EL (cell line): ENCODE data around the gene MBD6.
A peak's percentile ranks its signal among the peaks of the same experiment; 100 is the strongest.

Experiments used
- DNase-seq: peaks from one replicate; pipeline ENCODE4 v3.0.0-alpha.2; 2016

The MBD6 gene

DNA sequence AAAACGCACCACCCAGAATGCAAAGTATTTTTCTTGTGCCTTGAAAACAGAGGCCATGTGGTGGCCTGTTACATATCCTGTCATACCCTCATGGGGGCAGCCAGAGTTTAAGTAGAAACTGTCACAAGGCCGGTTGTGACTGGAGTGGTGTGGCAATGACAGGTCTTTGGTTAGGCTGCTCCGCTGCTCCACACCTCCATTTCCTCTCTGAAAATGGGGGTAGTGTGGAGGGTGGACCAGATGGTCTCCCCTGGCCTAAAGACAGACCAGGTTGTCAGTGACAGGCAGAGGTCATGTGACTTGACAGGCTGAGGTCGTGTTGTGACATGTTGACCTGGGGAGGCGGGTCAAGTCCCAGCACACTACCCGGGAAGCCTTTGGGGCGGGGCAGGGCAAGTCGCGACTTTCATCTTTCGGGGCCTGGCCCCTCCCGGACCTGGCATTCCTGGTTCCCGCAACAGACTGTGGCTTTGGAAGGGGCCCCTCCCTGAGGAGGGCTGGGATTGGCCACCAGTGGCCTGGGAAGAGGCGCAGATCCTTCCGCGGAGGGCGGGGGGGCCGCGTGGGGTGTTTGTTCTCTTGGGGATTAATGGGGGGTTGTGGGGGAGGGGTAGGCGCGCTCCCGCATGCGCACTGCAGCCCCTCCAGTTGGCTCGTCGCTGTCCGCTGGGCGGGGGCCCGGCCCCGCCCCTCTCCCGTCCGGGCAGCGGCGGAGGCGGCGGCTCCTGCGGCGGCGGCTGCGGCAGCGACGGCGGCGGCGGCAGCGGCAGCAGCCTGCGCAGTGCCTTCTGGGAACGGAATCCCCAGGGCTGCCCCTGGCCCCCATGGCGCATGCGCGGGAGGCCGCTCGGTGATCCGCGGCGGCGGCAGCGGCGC, at the start of gene MBD6:
MBD6 (plus strand) TSS at position 814 of the 876 bp plus-strand sequence. CDS start 1,480 bp downstream, outside the sequence.
- peak; percentile 96 for DNase-seq

DNA sequence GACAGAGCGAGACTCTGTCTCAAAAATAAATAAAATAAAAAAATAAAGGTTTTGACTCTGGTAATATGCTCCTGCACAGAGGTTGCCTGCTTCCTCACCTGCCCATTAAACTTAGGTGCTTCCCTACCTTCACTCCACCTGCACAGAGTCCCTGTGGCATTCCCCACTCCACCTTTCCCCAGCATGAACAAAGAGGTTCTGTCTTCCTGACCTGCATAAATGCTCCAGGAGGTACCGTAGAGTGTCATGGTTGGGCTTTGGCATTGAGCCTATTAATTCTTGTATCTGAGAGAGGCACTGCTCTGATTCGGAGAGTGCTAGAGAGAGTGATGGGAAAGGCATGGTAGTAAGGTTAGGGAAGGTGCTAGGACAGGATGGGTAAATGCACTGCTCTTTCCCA, 49.2 kb upstream of the MBD6 start:
- no peak for DNase-seq

GRCh38 chr12:57473886-57474285, 48.7 kb upstream of the MBD6 start:
- no peak for DNase-seq

GRCh38 chr12:57474430-57474829, 48.2 kb upstream of the MBD6 start:
- DNase-seq, result no peak

GRCh38 chr12:57474862-57475261, 47.8 kb upstream of the MBD6 start:
- no peak for DNase-seq

GRCh38 chr12:57475271-57476161, 47.1 kb upstream of the MBD6 start:
- DNase-seq, result peak; percentile 39

DNA sequence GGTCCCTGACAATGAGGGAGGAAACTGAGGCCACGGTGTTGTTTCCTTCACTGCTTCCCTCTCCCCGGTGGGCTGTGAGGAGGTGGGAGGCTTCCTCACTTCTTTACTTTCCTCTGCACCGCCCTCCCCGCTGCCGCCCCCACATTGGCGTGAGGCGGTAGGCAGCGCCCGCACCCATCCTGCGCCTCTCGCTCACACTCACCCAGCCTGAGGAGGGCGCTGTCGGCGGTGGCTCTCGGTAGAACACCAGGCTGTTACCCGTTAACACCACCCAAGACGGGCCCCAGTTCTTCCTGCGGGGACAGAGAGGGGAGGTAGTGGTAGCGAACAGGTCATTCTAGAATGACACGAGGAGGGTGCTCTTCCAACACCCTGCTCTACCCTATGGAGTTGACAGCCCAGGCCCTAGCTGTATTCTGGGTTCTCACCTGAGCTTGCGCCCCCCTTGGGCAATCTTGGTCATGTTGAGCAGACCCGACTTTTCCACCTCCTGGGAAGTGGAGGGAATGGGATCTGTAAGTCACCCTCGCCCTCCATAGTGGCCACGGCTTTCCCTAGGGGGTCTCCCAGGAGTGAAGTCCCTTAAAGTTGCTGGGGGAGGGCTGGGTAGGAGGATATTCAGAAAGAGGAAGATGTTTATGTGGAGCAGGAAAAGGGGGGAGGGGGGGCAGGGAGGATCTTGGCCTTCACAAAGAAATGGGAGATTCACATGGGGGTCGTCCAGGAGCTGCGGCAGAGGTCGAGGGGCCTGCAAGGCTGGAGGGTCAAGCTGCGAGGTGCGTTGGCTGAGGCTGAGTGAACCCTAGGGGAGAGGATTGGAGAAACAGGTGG, 46.2 kb upstream of the MBD6 start:
- DNase-seq, result no peak

GRCh38 chr12:57476993-57477709, 45.5 kb upstream of the MBD6 start:
- DNase-seq, result no peak

DNA sequence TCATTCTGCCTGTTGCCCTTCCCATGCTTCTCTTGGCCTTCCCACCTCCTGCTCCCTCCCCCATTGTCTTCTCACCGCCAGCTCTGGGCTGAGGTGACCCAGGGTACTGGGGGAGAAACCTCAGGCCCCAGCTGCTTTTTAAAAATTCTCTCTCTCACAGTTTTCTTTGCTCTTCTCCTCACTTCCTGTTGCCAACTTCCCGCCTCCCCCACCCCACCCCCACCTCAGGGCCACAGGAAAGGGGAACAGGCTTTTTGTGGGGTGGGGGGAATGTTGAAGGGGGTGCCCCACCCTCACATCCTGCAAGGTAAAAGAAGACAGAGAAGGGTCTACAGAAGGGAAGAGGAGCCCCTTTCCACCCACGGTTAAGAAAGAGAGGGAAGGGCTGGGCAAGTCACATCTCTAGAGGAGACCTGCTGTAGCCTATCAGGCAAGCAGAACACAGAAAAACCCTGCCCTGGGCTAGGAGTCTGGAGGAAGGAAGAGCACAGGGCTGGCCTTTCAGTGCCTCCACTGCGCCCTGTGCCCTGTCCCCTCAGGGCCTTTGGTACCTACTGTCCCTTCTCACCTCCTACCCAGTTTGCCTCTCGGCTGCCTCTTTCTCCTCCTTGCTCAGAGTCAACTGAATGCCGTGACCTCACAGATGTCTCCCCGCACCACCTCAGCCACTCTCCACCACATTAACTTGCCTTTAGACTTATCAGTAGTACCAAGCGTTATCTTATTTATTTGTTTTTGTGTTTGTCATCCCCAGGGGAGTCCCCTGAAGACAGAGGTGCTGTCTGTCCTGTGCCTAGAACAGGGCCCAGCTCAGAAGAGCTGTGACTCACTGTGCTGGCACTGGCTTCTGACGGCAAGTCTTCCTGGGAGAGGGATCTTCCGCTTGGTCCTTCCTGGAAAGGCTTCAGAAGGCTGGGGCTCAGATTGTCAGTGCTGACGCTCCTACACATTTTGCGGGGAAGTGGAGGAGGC, 44.6 kb upstream of the MBD6 start:
- DNase-seq, result no peak

DNA sequence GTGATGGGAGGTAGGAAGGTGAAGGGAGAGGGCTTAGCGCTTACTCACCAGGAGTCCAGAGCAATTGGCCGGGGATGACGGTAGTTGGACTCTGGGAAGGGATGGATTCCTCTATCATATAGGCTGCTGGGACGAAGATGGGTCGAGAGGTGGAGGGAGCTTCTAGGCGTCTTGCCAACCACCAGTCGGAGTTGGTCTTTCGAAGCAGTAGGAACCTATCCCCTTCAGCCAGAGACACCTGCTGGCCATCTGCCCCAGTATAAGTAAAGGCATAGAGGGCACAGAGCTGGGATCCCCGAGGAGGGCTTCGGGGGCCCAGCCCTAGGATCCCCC, 43.6 kb upstream of the MBD6 start:
- DNase-seq, result no peak

DNA sequence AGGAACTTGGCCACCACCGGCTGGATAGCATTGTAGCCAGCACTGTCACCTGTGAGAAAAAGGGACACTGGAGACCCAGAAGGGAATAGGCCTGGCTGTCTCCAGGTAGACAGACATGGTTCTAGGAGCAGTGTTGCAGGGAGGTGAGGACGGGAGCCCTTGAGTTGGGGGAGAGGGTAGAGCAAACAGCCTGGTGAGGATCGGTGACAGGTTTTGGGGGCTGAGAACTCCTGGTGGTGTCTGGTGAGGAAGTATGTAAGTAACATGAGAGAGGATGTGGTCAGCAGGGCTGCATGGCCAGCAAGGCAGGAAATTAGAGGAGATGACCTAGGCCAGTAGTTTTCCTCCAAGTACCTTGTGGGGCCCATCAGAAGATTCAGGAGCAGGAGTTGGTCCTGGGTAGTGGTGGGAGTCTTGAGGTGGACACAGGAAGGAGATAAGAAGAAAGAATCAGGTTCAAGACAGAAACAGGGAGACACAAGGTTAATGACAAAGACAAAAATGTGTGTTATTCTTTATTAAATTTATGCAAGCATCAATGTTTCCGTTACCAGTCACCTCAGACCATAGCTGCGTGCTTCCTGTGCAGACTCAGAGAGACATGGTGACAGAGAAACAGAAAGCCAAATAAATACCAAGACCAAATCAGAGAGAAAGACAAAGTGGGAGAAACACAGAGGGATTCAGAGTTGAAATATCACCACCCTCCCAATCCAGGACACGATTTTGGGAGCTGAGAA, 43.1 kb upstream of the MBD6 start, which contains the start of gene ARHGAP9:
ARHGAP9 (minus strand) TSS at position 491 of the 740 bp plus-strand sequence; CDS start at position 31, 460 bp downstream.
- no peak for DNase-seq

DNA sequence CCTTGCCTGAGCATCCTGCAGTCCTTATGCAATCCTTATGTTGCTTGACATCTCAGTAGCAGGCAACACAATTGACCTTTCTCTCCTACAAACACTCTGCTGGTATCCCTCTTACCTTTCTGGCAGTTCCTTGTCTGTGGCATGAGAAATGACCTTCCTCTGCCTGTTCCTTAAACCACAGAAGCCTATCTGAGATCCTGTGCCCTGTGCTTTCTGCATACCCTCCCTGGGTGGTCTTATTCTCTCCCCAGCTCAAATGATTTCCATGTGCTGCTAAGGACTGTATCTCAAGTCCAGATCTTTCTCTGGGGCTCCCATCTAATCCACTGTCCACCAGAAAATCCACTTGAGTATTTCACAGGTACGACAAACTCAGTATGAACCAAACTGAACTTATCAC, 41.0 kb upstream of the MBD6 start:
- no peak for DNase-seq

DNA sequence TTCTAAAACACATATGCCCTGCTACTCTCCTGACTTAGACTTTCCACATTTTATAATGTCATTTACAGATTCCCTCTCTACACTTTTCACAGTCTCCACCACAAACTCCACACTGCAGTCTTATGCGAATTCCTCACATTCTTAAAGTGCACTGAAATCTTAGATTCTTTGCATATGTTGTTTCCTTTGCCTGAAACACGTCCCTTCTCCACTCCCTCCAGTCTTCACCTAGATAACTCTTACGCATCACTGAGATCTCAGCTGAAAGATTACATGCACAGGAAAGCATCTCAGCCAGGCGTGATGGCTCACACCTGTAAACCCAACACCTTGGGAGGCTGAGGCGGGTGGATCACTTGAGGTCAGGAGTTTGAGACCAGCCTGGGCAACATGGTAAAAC, 39.2 kb upstream of the MBD6 start:
- DNase-seq, result peak; percentile 75

DNA sequence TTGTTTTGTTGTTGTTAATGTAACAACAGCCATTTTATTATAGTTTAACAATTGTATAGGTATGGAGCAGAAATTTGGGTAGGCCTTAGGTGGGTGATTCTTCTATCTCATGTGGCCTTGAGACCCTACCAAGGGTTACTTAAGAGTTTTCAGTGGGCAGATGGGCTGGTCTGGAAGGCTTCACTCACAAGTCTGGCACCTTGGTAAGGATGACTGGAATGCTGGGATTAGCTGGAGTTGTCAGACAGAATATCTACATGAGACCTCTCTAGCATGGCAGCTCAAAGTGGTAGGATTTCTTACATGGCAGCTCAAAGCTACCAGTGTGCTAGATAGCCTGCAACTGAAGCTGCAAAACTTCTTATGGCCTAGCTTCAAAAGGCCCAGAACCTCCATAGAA, 36.9 kb upstream of the MBD6 start:
- DNase-seq, result no peak

GRCh38 chr12:57487055-57487596, 35.5 kb upstream of the MBD6 start:
- no peak for DNase-seq

- DNase-seq, result peak; percentile 96
Observed at GRCh38 chr12:57487597-57488401, 34.8 kb upstream of the MBD6 start, which contains the start of gene MARS1. Gene MARS1 (plus strand): TSS chr12:57488068. CDS start chr12:57488091, 23 bp downstream.

DNA sequence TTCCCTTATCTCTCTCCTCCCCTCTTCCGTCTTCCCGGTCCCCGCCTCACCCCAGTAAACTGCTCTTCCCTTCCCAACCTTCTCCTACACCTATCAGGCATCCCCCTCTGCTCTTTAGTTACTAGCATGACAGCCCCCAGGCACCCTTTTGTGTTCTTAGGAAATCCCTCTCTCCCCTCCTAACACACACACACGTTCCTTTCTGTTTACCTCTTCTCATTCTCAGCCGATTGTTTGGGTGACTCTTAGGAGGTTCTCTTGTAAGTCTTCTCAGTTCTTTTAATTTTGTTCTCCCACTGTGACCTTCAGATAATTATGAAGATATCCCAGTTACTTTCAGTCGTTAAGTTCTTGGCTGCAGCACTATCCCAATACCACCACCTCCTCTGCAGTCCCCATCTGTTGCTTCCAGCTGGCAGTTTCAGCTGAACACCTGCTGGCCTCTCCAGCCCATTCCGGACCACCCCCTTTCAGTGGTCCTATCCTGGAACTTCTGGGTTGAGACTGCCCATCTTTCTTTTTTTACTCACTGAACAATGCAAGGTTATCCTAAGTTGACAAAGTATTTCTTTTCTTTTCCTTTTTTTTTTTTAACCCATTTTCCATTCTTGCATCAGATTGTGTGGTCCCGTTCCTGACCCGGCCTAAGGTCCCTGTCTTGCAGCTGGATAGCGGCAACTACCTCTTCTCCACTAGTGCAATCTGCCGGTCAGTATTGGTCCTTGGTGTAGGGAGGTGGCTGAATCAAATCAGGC, 34.0 kb upstream of the MBD6 start:
- DNase-seq, result no peak

- DNase-seq, result peak; percentile 32
Observed at GRCh38 chr12:57489157-57489641, 33.4 kb upstream of the MBD6 start.
